Measurements from ENCODE around the gene FCHSD2.

FCHSD2 gene

DNA sequence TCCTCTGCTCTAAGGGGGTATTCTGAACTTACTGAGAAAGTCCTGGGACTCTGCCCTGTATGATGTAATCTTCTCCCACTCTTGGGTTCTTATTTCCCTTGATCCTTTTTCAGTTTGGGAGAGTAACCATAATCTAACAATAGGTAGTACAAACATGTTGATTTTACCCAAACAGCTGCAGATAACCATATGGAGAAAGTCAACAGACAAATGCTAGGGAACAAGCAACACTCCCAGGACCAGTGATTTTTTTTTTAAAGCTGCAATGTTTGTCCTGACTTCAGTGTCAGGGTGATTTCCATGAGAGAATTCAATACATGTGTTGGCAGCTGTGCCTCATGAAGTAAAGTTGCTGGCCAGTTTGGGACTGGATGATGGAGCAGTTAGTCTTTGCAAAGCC is 156.5 kb downstream of the FCHSD2 start:
- no peak overlapping the region for H3K27ac ChIP-seq (ENCODE audit: low read depth, low read length, poor library complexity, severe bottlenecking)
- no peak overlapping the region for H3K4me3 ChIP-seq (ENCODE audit: low read depth, low read length, poor library complexity, severe bottlenecking)
- H2AFZ ChIP-seq (ENCODE audit: low read length) = no peak overlapping the region
- no peaks in the 10 kb centered on the region for H3K4me1 ChIP-seq (ENCODE audit: insufficient read depth, low read length, severe bottlenecking)
- peaks cover 5% of the 10 kb centered on the region; the same call in 1 of the 2 replicates for H3K79me2 ChIP-seq (ENCODE audit: insufficient read depth, low read length)
- H3K9me2 ChIP-seq (ENCODE audit: low read depth, low read length) = no peaks in the 10 kb centered on the region
- TF ChIP-seq EZH2 (IDR thresholded peaks at IDR 0.05; ENCODE audit: borderline replicate concordance, low read length) = no peak
- TF ChIP-seq, protein P1, sequence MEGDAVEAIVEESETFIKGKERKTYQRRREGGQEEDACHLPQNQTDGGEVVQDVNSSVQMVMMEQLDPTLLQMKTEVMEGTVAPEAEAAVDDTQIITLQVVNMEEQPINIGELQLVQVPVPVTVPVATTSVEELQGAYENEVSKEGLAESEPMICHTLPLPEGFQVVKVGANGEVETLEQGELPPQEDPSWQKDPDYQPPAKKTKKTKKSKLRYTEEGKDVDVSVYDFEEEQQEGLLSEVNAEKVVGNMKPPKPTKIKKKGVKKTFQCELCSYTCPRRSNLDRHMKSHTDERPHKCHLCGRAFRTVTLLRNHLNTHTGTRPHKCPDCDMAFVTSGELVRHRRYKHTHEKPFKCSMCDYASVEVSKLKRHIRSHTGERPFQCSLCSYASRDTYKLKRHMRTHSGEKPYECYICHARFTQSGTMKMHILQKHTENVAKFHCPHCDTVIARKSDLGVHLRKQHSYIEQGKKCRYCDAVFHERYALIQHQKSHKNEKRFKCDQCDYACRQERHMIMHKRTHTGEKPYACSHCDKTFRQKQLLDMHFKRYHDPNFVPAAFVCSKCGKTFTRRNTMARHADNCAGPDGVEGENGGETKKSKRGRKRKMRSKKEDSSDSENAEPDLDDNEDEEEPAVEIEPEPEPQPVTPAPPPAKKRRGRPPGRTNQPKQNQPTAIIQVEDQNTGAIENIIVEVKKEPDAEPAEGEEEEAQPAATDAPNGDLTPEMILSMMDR (IDR thresholded peaks at IDR 0.05; ENCODE audit: low read length) = no peak
- peaks cover 78% of the 10 kb centered on the region for H3K36me3 ChIP-seq (ENCODE audit: insufficient read depth, low read length)
- no peaks in the 10 kb centered on the region for H4K20me1 ChIP-seq (ENCODE audit: insufficient read depth, low read length)
- no peaks in the 10 kb centered on the region for H3F3A ChIP-seq (ENCODE audit: insufficient read depth, low read length)
- no peak overlapping the region for H3K9ac ChIP-seq (ENCODE audit: low read length)
- no peaks in the 10 kb centered on the region for H3K27me3 ChIP-seq (ENCODE audit: insufficient read depth, low read length)
- no peak overlapping the region for H3K4me2 ChIP-seq (ENCODE audit: low read length)
- no peaks in the 10 kb centered on the region for H3K9me3 ChIP-seq (ENCODE audit: low read length)

DNA sequence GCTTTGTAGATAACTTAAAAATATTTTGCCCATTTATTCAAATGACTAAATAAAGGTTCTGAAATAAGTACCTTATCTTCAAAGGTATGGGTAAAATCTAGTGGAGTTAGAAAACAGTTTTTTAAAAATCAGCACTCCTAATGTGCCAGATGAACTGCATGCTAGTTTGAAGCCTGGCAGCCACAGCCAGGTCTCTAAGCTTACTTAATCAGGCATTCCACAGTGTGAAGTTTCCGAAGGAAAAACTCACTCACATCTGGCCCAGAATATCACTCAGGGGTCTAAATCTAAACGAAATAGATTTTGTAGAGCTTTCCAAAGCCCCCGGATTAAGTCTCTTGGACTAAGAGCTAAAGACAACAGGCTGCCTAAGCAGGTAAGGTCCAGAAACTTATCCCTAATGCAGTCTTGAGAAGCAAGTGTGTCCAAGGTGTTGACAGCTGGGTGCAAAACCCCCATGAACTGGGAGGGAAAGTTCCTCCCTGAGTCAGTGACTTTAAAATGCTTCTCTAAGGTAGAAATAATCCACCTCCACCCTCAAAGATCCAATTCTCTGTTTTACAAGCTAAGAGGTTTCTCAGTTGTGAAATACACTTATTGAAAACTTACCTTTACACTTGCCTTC is 157.6 kb downstream of the FCHSD2 start:
- Histone ChIP-seq H4K20me1 (ENCODE audit: insufficient read depth, low read length) (no peaks in the 10 kb centered on the region), H3K27me3 (ENCODE audit: insufficient read depth, low read length) (no peaks in the 10 kb centered on the region), H3K36me3 (ENCODE audit: insufficient read depth, low read length) (peaks cover 85% of the 10 kb centered on the region), H3K4me1 (ENCODE audit: insufficient read depth, low read length, severe bottlenecking) (no peaks in the 10 kb centered on the region), H3K27ac (ENCODE audit: low read depth, low read length, poor library complexity, severe bottlenecking) (no peak overlapping the region), H3K4me3 (ENCODE audit: low read depth, low read length, poor library complexity, severe bottlenecking) (no peak overlapping the region), H3K79me2 (ENCODE audit: insufficient read depth, low read length) (no peaks in the 10 kb centered on the region), H3K9me3 (ENCODE audit: low read length) (no peaks in the 10 kb centered on the region), H3K4me2 (ENCODE audit: low read length) (no peak overlapping the region), H3K9ac (ENCODE audit: low read length) (no peak overlapping the region), H3K9me2 (ENCODE audit: low read depth, low read length) (no peaks in the 10 kb centered on the region), H2AFZ (ENCODE audit: low read length) (no peak overlapping the region), H3F3A (ENCODE audit: insufficient read depth, low read length) (no peaks in the 10 kb centered on the region)
- TF ChIP-seq, protein P1 (IDR thresholded peaks at IDR 0.05; ENCODE audit: low read length) = no peak
- TF ChIP-seq EZH2 (IDR thresholded peaks at IDR 0.05; ENCODE audit: borderline replicate concordance, low read length) = no peak

DNA sequence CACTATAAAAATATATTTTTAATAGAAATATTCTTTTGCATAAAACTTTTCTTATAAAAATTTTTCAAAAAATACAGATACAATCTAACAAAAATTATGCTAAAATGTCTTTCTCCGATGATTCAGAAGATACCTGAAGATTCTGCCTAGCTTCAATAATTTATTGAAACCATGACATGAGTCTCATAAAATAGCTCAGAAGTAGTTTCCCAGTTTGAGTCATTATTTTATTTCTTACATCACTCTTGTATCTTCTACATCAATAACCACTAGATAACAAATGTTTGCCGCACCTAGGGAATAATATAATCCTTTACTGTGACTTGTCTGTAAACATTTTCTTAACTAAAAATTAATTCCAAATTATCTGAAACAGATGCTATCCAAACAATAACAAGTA is 158.6 kb downstream of the FCHSD2 start:
- Histone ChIP-seq H4K20me1 (ENCODE audit: insufficient read depth, low read length) (no peaks in the 10 kb centered on the region), H3K9ac (ENCODE audit: low read length) (no peak overlapping the region), H2AFZ (ENCODE audit: low read length) (no peak overlapping the region), H3K27ac (ENCODE audit: low read depth, low read length, poor library complexity, severe bottlenecking) (no peak overlapping the region), H3K4me1 (ENCODE audit: insufficient read depth, low read length, severe bottlenecking) (no peaks in the 10 kb centered on the region), H3K4me3 (ENCODE audit: low read depth, low read length, poor library complexity, severe bottlenecking) (no peak overlapping the region), H3K9me2 (ENCODE audit: low read depth, low read length) (no peaks in the 10 kb centered on the region), H3K36me3 (ENCODE audit: insufficient read depth, low read length) (peaks cover 85% of the 10 kb centered on the region), H3K27me3 (ENCODE audit: insufficient read depth, low read length) (no peaks in the 10 kb centered on the region), H3F3A (ENCODE audit: insufficient read depth, low read length) (no peaks in the 10 kb centered on the region), H3K9me3 (ENCODE audit: low read length) (no peaks in the 10 kb centered on the region), H3K4me2 (ENCODE audit: low read length) (no peak overlapping the region), H3K79me2 (ENCODE audit: insufficient read depth, low read length) (peaks cover 3% of the 10 kb centered on the region; the same call in 1 of the 2 replicates)
- no peak for TF ChIP-seq EZH2 (IDR thresholded peaks at IDR 0.05; ENCODE audit: borderline replicate concordance, low read length)
- TF ChIP-seq, protein P1 (IDR thresholded peaks at IDR 0.05; ENCODE audit: low read length) = no peak

Measured in OCI-LY1 (cell line).